Lung (tissue), 12 donors: ENCODE data around the gene MUC6. TPM values are rescaled to one million over a fixed set of nuclear protein-coding genes. Genes with fewer than 3 reads are reported as not detected.

Experiments
- ATAC-seq: fragments of 200-7000 bp; cut with Tn5 transposase; one replicate; pipeline ENCODE4 v1.9.1; 2020; ENCODE audit warnings: moderate number of reproducible peaks; ENCODE audit not compliant: insufficient read depth, low FRiP score
- DNase-seq, 3 donors: peaks; one replicate each; pipeline ENCODE4 v3.0.0-alpha.2; 2013 to 2017
- H3K27ac ChIP-seq, 2 donors: one replicate each; pipeline ENCODE4 v1.5.1; 2013; ENCODE audit warnings: mild to moderate bottlenecking in 2 of 2, moderate library complexity in 2 of 2, control low read depth in 1 of 2, inconsistent platforms in 1 of 2, low read depth in 1 of 2, low read length in 1 of 2
- H3K27me3 ChIP-seq, 3 donors: one replicate each; pipeline ENCODE4 v1.5.1; 2013; ENCODE audit warnings: low read length in 2 of 3; ENCODE audit not compliant: control insufficient read depth in 3 of 3, insufficient read depth in 3 of 3
- H3K36me3 ChIP-seq, 4 donors: one replicate each; pipeline ENCODE4 v1.5.1; 2013; ENCODE audit warnings: low read length in 4 of 4, mild to moderate bottlenecking in 1 of 4, moderate library complexity in 1 of 4; ENCODE audit not compliant: control insufficient read depth in 4 of 4, insufficient read depth in 4 of 4
- H3K4me1 ChIP-seq, 5 donors: one replicate each; pipeline ENCODE4 v1.5.1; 2013; ENCODE audit warnings: low read length in 5 of 5, mild to moderate bottlenecking in 2 of 5, moderate library complexity in 1 of 5; ENCODE audit not compliant: control insufficient read depth in 5 of 5, insufficient read depth in 5 of 5
- H3K4me3 ChIP-seq: one replicate; pipeline ENCODE4 v1.5.1; 2013; ENCODE audit warnings: mild to moderate bottlenecking, control low read depth, moderate library complexity
- H3K9ac ChIP-seq, 2 donors: one replicate each; pipeline ENCODE4 v1.5.1; 2013; ENCODE audit warnings: low read length in 2 of 2, control low read depth in 1 of 2; ENCODE audit not compliant: insufficient read depth in 1 of 2
- H3K9me3 ChIP-seq, 4 donors: one replicate each; pipeline ENCODE4 v1.5.1; 2013; ENCODE audit warnings: low read length in 3 of 4, mild to moderate bottlenecking in 1 of 4, moderate library complexity in 1 of 4; ENCODE audit not compliant: control insufficient read depth in 4 of 4, insufficient read depth in 3 of 4
- WGBS, 2 donors: extraction: QIAGEN DNeasy Blood & Tissue Kit; methylation state at CpG; one replicate each; pipeline ENCODE4 v1.1.7; 2013; 5-methylcytosine and 5-hydroxymethylcytosine counted together
- polyA plus RNA-seq, 2 donors: library from polyadenylated mRNA; stranded (reverse); fragments of 200-250 nt; gene quantifications; one replicate each; pipeline ENCODE4 v1.2.1, GENCODE V29; 2013
- total RNA-seq, 2 donors: library from RNA; depleted of rRNA in 1 of 2; stranded (reverse); fragments of >200 nt in 1 of 2; gene quantifications; one replicate each; pipeline ENCODE4 v1.2.1, GENCODE V29; 2014 to 2021
- TF ChIP-seq, protein P1 (sequence below): IDR thresholded peaks from 2 replicates; pipeline ENCODE4 v1.5.1; 2012; ENCODE audit warnings: mild to moderate bottlenecking; ENCODE audit errors: control extremely low read depth, extremely low read depth
- donor health status: control.
- donor health status: control.
- donor health status: Bipolar disorder and iron deficiency.
- donor health status: healthy.
- donor health status: DM: yes; HTN: yes; CAD: no.

The MUC6 gene
- total and polyA plus RNA-seq, 4 donors, result 0.01 to 0.92 (median 0.06) TPM; not detected in 1

GRCh38 chr11:997907-998306 lies 38.6 kb downstream of the MUC6 start:
- H3K9me3 ChIP-seq, result no peaks in the 10 kb centered on the region
- ATAC-seq (no peak), DNase-seq (no peak)
- peaks cover 0 to 3% (median 0%) of the 10 kb centered on the region in 5 donors for H3K4me1 ChIP-seq
- peaks cover 0 to 74% (median 8%) of the 10 kb centered on the region in 4 donors for H3K36me3 ChIP-seq
- 90 to 97% methylated on average over 14 of the region's 14 CpGs for WGBS, 2 donors
- no peak overlapping the region for H3K9ac ChIP-seq
- TF ChIP-seq, protein P1, sequence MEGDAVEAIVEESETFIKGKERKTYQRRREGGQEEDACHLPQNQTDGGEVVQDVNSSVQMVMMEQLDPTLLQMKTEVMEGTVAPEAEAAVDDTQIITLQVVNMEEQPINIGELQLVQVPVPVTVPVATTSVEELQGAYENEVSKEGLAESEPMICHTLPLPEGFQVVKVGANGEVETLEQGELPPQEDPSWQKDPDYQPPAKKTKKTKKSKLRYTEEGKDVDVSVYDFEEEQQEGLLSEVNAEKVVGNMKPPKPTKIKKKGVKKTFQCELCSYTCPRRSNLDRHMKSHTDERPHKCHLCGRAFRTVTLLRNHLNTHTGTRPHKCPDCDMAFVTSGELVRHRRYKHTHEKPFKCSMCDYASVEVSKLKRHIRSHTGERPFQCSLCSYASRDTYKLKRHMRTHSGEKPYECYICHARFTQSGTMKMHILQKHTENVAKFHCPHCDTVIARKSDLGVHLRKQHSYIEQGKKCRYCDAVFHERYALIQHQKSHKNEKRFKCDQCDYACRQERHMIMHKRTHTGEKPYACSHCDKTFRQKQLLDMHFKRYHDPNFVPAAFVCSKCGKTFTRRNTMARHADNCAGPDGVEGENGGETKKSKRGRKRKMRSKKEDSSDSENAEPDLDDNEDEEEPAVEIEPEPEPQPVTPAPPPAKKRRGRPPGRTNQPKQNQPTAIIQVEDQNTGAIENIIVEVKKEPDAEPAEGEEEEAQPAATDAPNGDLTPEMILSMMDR, result no peak
- H3K4me3 ChIP-seq, result no peak overlapping the region
- no peak overlapping the region for H3K27ac ChIP-seq
- no peaks in the 10 kb centered on the region for H3K27me3 ChIP-seq

- no peak overlapping the region for H3K9ac ChIP-seq
- peaks cover 0 to 73% (median 10%) of the 10 kb centered on the region in 4 donors for H3K36me3 ChIP-seq
- TF ChIP-seq, protein P1, result no peak
- no peaks in the 10 kb centered on the region for H3K27me3 ChIP-seq
- H3K9me3 ChIP-seq, result no peaks in the 10 kb centered on the region
- H3K4me3 ChIP-seq, result no peak overlapping the region
- H3K4me1 ChIP-seq, result peaks cover 0 to 3% (median 0%) of the 10 kb centered on the region in 5 donors
- no peak for ATAC-seq
- WGBS, 2 donors, result 91 to 94% methylated on average over 10 of the region's 10 CpGs
- DNase-seq, result no peak
- H3K27ac ChIP-seq, result no peak overlapping the region
These were observed 39.8 kb downstream of the MUC6 start for GRCh38 chr11:996681-997080.

- H3K27me3 ChIP-seq, result no peaks in the 10 kb centered on the region
- no peaks in the 10 kb centered on the region for H3K9me3 ChIP-seq
- 82 to 88% methylated on average over 22 of the region's 22 CpGs for WGBS, 2 donors
- ATAC-seq, result no peak
- H3K4me3 ChIP-seq, result no peak overlapping the region
- DNase-seq, result no peak
- H3K4me1 ChIP-seq, result peaks cover 0 to 3% (median 0%) of the 10 kb centered on the region in 5 donors
- peaks cover 0 to 71% (median 12%) of the 10 kb centered on the region in 4 donors for H3K36me3 ChIP-seq
- H3K27ac ChIP-seq, result no peak overlapping the region
- TF ChIP-seq, protein P1, result no peak
- H3K9ac ChIP-seq, result no peak overlapping the region
These were observed 40.6 kb downstream of the MUC6 start for GRCh38 chr11:995752-996420.
